PFSK-1 (cell line): Measurements from ENCODE around the gene CCL8.

Source experiments
- FOXP2 ChIP-seq: optimal IDR thresholded peaks from 2 replicates; pipeline ENCODE3; 2011; ENCODE audit warnings: borderline replicate concordance, control low read depth, inconsistent platforms; ENCODE audit not compliant: insufficient read depth; ENCODE audit errors: extremely low read length, extremely low read depth
- POLR2AphosphoS5 ChIP-seq: IDR thresholded peaks from 2 replicates; pipeline ENCODE4 v1.6.1; 2012; ENCODE audit warnings: low read depth, mild to moderate bottlenecking, control low read depth, low read length, moderate library complexity
- SIN3A ChIP-seq: IDR thresholded peaks from 2 replicates; pipeline ENCODE4 v1.6.1; 2012; ENCODE audit warnings: mild to moderate bottlenecking, low read length, moderate library complexity, borderline replicate concordance; ENCODE audit not compliant: insufficient read depth
- TF ChIP-seq, protein P1 (sequence below), 2 experiments: IDR thresholded peaks; 2 replicates each; pipeline versions ENCODE4 v1.6.1 to v1.8.0; 2011 to 2012; ENCODE audit warnings: low read depth in 2 of 2, low read length in 2 of 2, control low read depth in 1 of 2, inconsistent platforms in 1 of 2, mild to moderate bottlenecking in 1 of 2, moderate library complexity in 1 of 2; ENCODE audit not compliant: insufficient read depth in 1 of 2

DNA sequence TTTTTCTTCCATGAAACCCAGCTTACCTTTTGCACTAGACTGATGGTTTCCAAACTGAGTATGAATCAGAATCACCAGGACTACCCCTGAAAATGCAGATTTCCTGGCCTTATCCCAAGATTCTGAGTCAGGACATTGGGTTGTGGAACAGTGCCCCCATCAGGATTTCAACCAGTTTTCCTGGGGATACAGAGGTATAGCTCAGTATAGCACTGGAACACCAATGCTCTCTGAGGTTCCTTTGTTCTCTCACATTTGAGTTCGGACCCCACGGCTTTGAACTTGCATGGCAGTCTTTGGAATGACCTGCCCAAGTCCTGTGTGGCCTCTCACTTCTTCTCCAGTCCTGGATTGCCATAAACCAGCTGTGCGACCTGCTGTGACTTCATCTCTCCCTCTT lies 12.8 kb upstream of the CCL8 start:
- TF ChIP-seq, protein P1, sequence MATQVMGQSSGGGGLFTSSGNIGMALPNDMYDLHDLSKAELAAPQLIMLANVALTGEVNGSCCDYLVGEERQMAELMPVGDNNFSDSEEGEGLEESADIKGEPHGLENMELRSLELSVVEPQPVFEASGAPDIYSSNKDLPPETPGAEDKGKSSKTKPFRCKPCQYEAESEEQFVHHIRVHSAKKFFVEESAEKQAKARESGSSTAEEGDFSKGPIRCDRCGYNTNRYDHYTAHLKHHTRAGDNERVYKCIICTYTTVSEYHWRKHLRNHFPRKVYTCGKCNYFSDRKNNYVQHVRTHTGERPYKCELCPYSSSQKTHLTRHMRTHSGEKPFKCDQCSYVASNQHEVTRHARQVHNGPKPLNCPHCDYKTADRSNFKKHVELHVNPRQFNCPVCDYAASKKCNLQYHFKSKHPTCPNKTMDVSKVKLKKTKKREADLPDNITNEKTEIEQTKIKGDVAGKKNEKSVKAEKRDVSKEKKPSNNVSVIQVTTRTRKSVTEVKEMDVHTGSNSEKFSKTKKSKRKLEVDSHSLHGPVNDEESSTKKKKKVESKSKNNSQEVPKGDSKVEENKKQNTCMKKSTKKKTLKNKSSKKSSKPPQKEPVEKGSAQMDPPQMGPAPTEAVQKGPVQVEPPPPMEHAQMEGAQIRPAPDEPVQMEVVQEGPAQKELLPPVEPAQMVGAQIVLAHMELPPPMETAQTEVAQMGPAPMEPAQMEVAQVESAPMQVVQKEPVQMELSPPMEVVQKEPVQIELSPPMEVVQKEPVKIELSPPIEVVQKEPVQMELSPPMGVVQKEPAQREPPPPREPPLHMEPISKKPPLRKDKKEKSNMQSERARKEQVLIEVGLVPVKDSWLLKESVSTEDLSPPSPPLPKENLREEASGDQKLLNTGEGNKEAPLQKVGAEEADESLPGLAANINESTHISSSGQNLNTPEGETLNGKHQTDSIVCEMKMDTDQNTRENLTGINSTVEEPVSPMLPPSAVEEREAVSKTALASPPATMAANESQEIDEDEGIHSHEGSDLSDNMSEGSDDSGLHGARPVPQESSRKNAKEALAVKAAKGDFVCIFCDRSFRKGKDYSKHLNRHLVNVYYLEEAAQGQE (IDR thresholded peaks at IDR 0.05; ENCODE audit: insufficient read depth in 1 of 2, low read depth in 2 of 2, low read length in 2 of 2): no peak
- no peak for TF ChIP-seq POLR2AphosphoS5
- no peak for TF ChIP-seq SIN3A
- no peak for TF ChIP-seq FOXP2
